ENCODE measurements around the gene ALK.

The ALK gene

DNA sequence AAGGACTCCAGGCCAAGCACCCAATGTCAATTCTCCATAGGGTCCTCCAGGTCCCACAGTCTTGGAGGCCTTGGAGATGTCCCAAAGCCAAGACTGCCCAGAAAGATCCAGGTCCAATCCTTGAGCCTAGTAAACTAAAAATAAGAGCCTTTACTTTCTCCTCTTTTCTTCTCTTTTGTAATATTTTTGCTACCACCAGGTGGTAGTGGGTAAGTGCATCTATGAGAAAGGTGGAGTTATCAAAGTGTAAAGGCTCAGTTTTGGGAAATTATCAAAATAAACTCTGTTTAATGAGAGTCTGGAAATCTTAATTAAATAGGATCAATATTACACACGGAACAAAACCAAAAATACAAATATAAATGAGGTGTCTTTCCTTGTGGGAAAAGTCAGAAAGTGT lies 276.4 kb downstream of the ALK start:
- H3K27me3 ChIP-seq = no peaks in the 10 kb centered on the region
- H3K4me1 ChIP-seq (ENCODE audit: control insufficient read depth in 1 of 2, insufficient read depth in 1 of 2, low read depth in 1 of 2, low read length in 1 of 2) = no peaks in the 10 kb centered on the region
- no peaks in the 10 kb centered on the region for H3K9me3 ChIP-seq
- H3K36me3 ChIP-seq = no peaks in the 10 kb centered on the region
- no peak overlapping the region for H3K4me3 ChIP-seq (ENCODE audit: low read depth in 1 of 2, low read length in 1 of 2)
- TF ChIP-seq, protein P1, sequence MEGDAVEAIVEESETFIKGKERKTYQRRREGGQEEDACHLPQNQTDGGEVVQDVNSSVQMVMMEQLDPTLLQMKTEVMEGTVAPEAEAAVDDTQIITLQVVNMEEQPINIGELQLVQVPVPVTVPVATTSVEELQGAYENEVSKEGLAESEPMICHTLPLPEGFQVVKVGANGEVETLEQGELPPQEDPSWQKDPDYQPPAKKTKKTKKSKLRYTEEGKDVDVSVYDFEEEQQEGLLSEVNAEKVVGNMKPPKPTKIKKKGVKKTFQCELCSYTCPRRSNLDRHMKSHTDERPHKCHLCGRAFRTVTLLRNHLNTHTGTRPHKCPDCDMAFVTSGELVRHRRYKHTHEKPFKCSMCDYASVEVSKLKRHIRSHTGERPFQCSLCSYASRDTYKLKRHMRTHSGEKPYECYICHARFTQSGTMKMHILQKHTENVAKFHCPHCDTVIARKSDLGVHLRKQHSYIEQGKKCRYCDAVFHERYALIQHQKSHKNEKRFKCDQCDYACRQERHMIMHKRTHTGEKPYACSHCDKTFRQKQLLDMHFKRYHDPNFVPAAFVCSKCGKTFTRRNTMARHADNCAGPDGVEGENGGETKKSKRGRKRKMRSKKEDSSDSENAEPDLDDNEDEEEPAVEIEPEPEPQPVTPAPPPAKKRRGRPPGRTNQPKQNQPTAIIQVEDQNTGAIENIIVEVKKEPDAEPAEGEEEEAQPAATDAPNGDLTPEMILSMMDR (IDR thresholded peaks at IDR 0.05) = no peak
- no peak overlapping the region for H3K27ac ChIP-seq

DNA sequence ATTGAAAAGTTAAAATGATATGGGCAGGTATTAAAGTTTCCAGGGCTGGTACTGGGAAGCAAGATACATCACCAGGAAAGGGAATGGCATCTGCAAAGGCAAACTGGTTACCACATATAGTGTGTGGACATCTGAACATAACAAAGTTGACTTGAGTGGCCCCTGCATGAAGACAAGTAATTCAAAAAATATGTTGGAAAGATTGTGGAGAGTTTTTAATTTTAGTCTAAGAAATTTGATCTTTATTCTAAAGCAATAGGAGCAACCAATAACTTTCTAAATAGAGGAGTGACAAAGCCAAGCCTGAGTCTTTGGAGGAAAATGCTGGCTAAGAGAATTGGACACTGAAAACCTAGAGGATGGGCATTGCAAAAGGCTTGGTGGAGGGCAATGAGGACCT lies 278.2 kb downstream of the ALK start:
- H3K27ac ChIP-seq = no peak overlapping the region
- no peaks in the 10 kb centered on the region for H3K27me3 ChIP-seq
- H3K9me3 ChIP-seq = no peaks in the 10 kb centered on the region
- no peaks in the 10 kb centered on the region for H3K36me3 ChIP-seq
- H3K4me1 ChIP-seq (ENCODE audit: control insufficient read depth in 1 of 2, insufficient read depth in 1 of 2, low read depth in 1 of 2, low read length in 1 of 2) = no peaks in the 10 kb centered on the region
- no peak overlapping the region for H3K4me3 ChIP-seq (ENCODE audit: low read depth in 1 of 2, low read length in 1 of 2)
- TF ChIP-seq, protein P1 (IDR thresholded peaks at IDR 0.05) = no peak

DNA sequence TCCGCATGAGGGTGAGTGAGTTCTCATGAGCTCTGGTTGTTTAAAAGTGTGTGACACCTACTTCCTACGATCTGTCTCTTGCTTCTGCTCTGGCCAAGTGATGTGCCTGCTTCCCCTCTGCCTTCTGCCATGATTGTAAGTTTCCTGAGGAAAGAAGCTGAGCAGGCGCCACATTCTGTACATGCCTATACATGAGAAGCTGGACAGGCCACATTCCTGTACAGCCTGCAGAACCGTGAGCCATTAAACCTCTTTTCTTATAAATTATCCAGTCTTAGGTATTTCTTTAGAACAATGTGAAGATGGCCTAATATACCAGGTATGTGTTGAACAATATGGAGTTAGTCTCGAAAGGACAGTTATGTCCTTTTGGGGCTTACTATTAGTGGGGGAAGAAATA lies 281.0 kb downstream of the ALK start:
- no peak overlapping the region for H3K4me3 ChIP-seq (ENCODE audit: low read depth in 1 of 2, low read length in 1 of 2)
- no peaks in the 10 kb centered on the region for H3K36me3 ChIP-seq
- no peaks in the 10 kb centered on the region for H3K9me3 ChIP-seq
- no peaks in the 10 kb centered on the region for H3K4me1 ChIP-seq (ENCODE audit: control insufficient read depth in 1 of 2, insufficient read depth in 1 of 2, low read depth in 1 of 2, low read length in 1 of 2)
- no peaks in the 10 kb centered on the region for H3K27me3 ChIP-seq
- TF ChIP-seq, protein P1 (IDR thresholded peaks at IDR 0.05) = no peak
- H3K27ac ChIP-seq = no peak overlapping the region

DNA sequence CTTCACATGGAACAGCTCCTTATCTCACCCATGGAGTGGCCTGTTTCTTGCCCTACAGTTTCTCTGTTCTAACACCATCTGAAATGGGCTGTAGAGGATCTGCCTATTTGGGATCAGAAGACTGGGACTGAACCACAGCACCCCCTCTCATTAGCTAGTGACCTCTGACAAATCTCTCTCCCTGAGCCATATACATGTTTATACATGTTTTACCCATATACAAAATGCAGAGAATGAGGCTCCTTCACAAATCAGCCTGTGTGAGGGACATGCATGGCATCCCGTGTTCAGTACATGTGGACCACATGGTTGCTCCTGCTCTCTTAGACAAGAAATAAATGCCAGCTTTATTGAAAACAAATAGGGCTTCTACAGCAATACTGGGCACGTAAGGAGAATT lies 282.7 kb downstream of the ALK start:
- Histone ChIP-seq H3K27ac (no peak overlapping the region), H3K4me1 (ENCODE audit: control insufficient read depth in 1 of 2, insufficient read depth in 1 of 2, low read depth in 1 of 2, low read length in 1 of 2) (no peaks in the 10 kb centered on the region), H3K27me3 (no peaks in the 10 kb centered on the region), H3K36me3 (no peaks in the 10 kb centered on the region), H3K9me3 (no peaks in the 10 kb centered on the region), H3K4me3 (ENCODE audit: low read depth in 1 of 2, low read length in 1 of 2) (no peak overlapping the region)
- TF ChIP-seq, protein P1 (IDR thresholded peaks at IDR 0.05) = no peak

DNA sequence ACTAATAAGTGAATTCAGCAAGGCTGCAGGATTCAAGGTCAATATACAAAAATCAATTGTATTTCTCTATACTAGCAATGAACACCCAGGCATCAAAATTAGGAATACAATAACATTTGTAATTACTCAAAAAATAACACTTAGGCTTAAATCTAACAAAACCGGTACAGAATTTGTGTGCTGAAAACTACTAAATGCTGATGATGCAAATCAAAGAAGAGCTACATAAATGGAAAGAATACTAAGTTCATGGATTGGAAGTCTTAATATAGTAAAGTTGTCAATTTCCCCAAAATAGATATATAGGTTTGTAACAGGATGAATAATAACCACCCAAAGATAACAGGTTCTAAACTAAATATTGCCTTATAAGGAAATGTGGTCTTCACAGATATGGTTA lies 286.5 kb downstream of the ALK start:
- Histone ChIP-seq H3K27ac (no peak overlapping the region), H3K4me3 (ENCODE audit: low read depth in 1 of 2, low read length in 1 of 2) (no peak overlapping the region), H3K27me3 (no peaks in the 10 kb centered on the region), H3K4me1 (ENCODE audit: control insufficient read depth in 1 of 2, insufficient read depth in 1 of 2, low read depth in 1 of 2, low read length in 1 of 2) (no peaks in the 10 kb centered on the region), H3K36me3 (no peaks in the 10 kb centered on the region), H3K9me3 (no peaks in the 10 kb centered on the region)
- TF ChIP-seq, protein P1 (IDR thresholded peaks at IDR 0.05) = no peak

DNA sequence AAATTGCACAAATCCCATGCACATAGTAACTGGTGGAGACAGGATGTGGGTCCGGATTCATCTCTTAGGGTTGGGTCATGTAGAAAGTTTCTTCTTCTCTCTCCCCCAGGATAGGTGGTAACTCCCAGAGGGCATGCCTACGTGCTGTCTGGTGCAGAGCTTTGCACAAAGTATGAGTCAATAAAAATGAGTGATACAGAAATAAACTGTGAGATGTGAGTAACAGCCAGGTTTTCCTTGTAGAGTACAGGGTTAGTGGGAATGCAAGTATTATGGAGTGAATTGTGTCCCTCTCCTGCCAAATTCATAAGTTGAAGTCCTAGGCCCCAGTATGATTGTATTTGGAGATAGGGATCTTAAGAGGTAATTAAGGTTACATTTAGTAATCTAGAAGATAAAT lies 289.4 kb downstream of the ALK start:
- Histone ChIP-seq H3K9me3 (no peaks in the 10 kb centered on the region), H3K27ac (no peak overlapping the region), H3K36me3 (no peaks in the 10 kb centered on the region), H3K4me3 (ENCODE audit: low read depth in 1 of 2, low read length in 1 of 2) (no peak overlapping the region), H3K4me1 (ENCODE audit: control insufficient read depth in 1 of 2, insufficient read depth in 1 of 2, low read depth in 1 of 2, low read length in 1 of 2) (no peaks in the 10 kb centered on the region), H3K27me3 (no peaks in the 10 kb centered on the region)
- TF ChIP-seq, protein P1 (IDR thresholded peaks at IDR 0.05) = no peak
